Osteoblast (primary cell): ENCODE measurements around the gene KCNH4. TPM values are rescaled to one million over a fixed set of nuclear protein-coding genes. Genes with fewer than 3 reads are reported as not detected.

Experiments used
- DNase-seq: peaks from one replicate; pipeline ENCODE4 v3.0.0; 2011; ENCODE audit warnings: low spot score, mixed read lengths; ENCODE audit not compliant: insufficient read length; ENCODE audit errors: missing footprints
- H2AFZ ChIP-seq: 2 replicates; pipeline ENCODE4 v1.6.0; 2011; ENCODE audit warnings: mild to moderate bottlenecking, low read length
- H3K27ac ChIP-seq: 2 replicates; pipeline ENCODE4 v1.5.1; 2011; ENCODE audit warnings: mild to moderate bottlenecking, low read depth, low read length, moderate library complexity
- H3K27me3 ChIP-seq: 2 replicates; pipeline ENCODE4 v1.6.0; 2012; ENCODE audit warnings: mild to moderate bottlenecking, control low read depth, inconsistent platforms, low read length, moderate library complexity; ENCODE audit not compliant: insufficient read depth
- H3K36me3 ChIP-seq: 2 replicates; pipeline ENCODE4 v1.5.1; 2011; ENCODE audit warnings: mild to moderate bottlenecking, low read length, control low read depth, moderate library complexity; ENCODE audit not compliant: insufficient read depth
- H3K4me1 ChIP-seq: 2 replicates; pipeline ENCODE4 v1.5.1; 2011; ENCODE audit warnings: mild to moderate bottlenecking, low read length, control low read depth, moderate library complexity; ENCODE audit not compliant: insufficient read depth
- H3K4me2 ChIP-seq: 2 replicates; pipeline ENCODE4 v1.6.0; 2011; ENCODE audit warnings: mild to moderate bottlenecking, low read length; ENCODE audit not compliant: insufficient read depth
- H3K4me3 ChIP-seq: fragments of 200-600 bp; sonication (generic); 3 replicates; pipeline ENCODE4 v1.5.1; 2012; ENCODE audit warnings: mild to moderate bottlenecking, low read length, inconsistent platforms; ENCODE audit not compliant: insufficient read depth
- H3K79me2 ChIP-seq: 2 replicates; pipeline ENCODE4 v1.6.0; 2012; ENCODE audit warnings: mild to moderate bottlenecking, low read length, control low read depth, inconsistent platforms; ENCODE audit not compliant: insufficient read depth
- H3K9me3 ChIP-seq: 2 replicates; pipeline ENCODE4 v1.5.1; 2011; ENCODE audit warnings: low read depth, low read length, control low read depth
- H4K20me1 ChIP-seq: 2 replicates; pipeline ENCODE4 v1.6.0; 2012; ENCODE audit warnings: mild to moderate bottlenecking, low read length, control low read depth; ENCODE audit not compliant: insufficient read depth
- total RNA-seq: library from RNA; depleted of rRNA; stranded (reverse); fragments of >200 nt; gene quantifications from 2 replicates; pipeline ENCODE4 v1.2.3, GENCODE V29; 2012
- TF ChIP-seq, protein P1 (sequence below): IDR thresholded peaks from 2 replicates; pipeline ENCODE4 v1.5.1; 2011; ENCODE audit warnings: mild to moderate bottlenecking, low read depth, low read length, moderate library complexity; ENCODE audit errors: extremely low read depth

KCNH4 gene
- total RNA-seq, 1 donor = not detected

DNA sequence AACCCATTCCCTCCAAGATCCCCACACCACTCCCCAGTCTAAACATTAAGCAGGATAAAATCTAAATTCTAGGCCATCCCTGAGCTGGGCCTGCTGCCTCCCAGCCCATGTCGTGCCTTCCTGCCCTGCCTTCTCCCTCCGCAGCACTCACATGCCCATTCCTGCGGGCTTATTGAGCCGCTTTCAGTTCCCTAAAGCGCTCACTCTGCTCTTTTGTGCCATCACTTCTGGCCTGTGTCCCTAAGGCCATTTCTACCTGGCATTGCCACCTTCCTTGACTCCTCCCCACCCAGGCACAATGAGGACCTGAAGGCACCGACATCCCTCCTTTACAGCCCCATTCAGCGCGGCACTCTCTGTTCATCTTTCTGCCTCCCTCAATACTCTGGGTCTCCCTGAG is 13.1 kb downstream of the KCNH4 start:
- TF ChIP-seq, protein P1, sequence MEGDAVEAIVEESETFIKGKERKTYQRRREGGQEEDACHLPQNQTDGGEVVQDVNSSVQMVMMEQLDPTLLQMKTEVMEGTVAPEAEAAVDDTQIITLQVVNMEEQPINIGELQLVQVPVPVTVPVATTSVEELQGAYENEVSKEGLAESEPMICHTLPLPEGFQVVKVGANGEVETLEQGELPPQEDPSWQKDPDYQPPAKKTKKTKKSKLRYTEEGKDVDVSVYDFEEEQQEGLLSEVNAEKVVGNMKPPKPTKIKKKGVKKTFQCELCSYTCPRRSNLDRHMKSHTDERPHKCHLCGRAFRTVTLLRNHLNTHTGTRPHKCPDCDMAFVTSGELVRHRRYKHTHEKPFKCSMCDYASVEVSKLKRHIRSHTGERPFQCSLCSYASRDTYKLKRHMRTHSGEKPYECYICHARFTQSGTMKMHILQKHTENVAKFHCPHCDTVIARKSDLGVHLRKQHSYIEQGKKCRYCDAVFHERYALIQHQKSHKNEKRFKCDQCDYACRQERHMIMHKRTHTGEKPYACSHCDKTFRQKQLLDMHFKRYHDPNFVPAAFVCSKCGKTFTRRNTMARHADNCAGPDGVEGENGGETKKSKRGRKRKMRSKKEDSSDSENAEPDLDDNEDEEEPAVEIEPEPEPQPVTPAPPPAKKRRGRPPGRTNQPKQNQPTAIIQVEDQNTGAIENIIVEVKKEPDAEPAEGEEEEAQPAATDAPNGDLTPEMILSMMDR = no peak
- Histone ChIP-seq H2AFZ (no peak overlapping the region), H3K36me3 (no peaks in the 10 kb centered on the region), H4K20me1 (no peaks in the 10 kb centered on the region), H3K4me1 (no peaks in the 10 kb centered on the region), H3K4me3 (no peak overlapping the region), H3K79me2 (no peaks in the 10 kb centered on the region), H3K27me3 (peaks cover 10% of the 10 kb centered on the region), H3K9me3 (no peaks in the 10 kb centered on the region), H3K4me2 (no peak overlapping the region), H3K27ac (no peak overlapping the region)
- DNase-seq = peak; percentile 69

DNA sequence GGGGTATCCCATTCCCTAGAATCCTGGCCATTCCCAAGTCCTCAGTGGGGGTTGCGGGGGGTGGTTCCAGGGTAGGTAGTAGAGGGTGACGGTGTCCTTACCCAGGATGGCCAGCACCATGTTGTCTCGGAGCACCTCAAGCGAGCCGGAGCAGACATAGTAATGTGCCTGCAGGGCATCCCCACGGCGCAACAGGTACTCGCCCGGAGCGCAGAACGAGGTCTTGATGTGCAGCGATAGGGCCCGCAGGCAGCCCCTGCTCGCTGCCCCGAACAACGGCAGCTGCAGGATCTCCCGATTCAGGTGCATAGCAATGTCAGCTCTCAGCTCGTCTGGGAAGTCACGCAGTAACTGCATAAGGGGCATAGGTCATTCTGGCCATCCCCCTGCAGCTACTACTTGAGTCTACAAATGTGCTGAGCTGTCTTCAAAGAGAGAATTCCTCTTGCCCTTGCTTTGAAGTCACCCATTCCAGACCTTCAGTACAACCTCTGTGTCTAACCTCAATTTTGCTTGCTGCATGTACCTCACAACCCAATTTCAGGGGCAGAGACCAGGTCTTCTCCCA is 14.7 kb downstream of the KCNH4 start:
- Histone ChIP-seq H3K4me2 (no peak overlapping the region), H3K27me3 (peaks cover 6% of the 10 kb centered on the region), H4K20me1 (no peaks in the 10 kb centered on the region), H3K79me2 (no peaks in the 10 kb centered on the region), H3K4me3 (no peak overlapping the region), H3K27ac (no peak overlapping the region), H3K36me3 (no peaks in the 10 kb centered on the region), H2AFZ (no peak overlapping the region), H3K4me1 (no peaks in the 10 kb centered on the region), H3K9me3 (no peaks in the 10 kb centered on the region)
- TF ChIP-seq, protein P1 = no peak
- DNase-seq = peak; percentile 84

DNA sequence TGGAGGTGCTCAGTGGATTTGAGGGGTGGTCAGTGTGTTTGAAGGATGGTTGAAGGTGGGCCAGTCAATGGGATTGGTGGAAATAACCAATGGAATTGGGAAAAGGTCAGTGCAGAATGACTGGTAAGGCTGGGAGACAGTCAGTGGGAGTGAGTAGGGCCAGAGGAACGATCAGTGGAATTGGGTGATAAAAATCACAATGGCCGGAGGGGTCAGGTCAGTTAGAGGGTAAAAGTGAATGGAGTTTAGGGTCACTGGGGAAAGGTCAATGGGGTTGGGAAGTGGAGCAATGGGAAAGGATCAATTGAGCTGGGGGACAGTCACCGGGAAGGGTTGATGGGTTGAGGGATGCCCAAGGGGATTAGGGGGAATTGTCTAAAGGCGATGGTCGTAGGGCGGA is 15.2 kb downstream of the KCNH4 start:
- Histone ChIP-seq H3K4me2 (no peak overlapping the region), H3K27ac (no peak overlapping the region), H3K4me1 (no peaks in the 10 kb centered on the region), H3K9me3 (no peaks in the 10 kb centered on the region), H2AFZ (no peak overlapping the region), H3K79me2 (no peaks in the 10 kb centered on the region), H3K36me3 (no peaks in the 10 kb centered on the region), H3K4me3 (no peak overlapping the region), H3K27me3 (peaks cover 2% of the 10 kb centered on the region), H4K20me1 (no peaks in the 10 kb centered on the region)
- DNase-seq = peak; percentile 13
- TF ChIP-seq, protein P1 = no peak

DNA sequence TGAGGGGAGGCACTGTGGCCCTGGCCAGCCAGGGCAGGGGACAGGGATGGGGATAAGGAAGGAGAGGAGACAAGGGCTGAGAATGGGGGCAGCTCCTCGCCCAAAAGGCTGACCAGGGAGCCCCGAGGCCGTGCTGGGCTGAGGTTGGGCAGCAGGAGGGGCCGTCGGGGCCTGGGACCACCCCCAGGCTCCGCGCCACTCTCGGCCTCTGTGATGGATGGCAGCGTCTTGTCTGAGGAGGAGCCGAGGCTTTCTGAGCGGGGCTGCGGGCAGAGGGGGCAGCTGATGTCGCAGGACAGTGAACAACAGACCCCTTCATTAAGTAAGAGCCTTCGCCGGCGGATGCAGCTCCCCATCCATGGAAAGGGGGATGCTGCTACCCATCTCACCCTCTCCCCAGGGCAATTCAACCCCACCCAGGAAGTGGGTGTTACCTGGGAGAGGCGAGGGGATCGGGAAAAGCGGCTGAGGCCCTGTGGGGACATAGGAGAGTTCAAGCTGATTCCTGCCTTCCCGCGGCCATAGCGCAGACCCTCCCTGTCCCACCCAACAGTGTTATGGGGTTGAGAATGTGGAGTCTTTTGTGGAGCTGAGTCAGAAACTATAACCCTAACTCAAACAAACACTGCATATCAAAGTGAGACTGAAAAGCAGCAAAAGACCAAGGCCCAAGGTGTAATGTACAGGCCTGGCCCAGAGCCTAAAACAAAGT is 17.1 kb downstream of the KCNH4 start:
- H3K4me1 ChIP-seq = no peaks in the 10 kb centered on the region
- H2AFZ ChIP-seq = no peak overlapping the region
- TF ChIP-seq, protein P1 = no peak
- H3K27me3 ChIP-seq = no peaks in the 10 kb centered on the region
- H3K4me2 ChIP-seq = no peak overlapping the region
- H3K27ac ChIP-seq = no peak overlapping the region
- no peak overlapping the region for H3K4me3 ChIP-seq
- H3K9me3 ChIP-seq = no peaks in the 10 kb centered on the region
- H4K20me1 ChIP-seq = no peaks in the 10 kb centered on the region
- no peaks in the 10 kb centered on the region for H3K36me3 ChIP-seq
- no peaks in the 10 kb centered on the region for H3K79me2 ChIP-seq
- peak; percentile 70 for DNase-seq
